Testis (tissue), 3 donors: ENCODE data around the gene JPT1. TPM values are rescaled to one million over a fixed set of nuclear protein-coding genes. Genes with fewer than 3 reads are reported as not detected.

Experiments
- DNase-seq: peaks from one replicate; pipeline ENCODE4 v3.0.0-alpha.2; 2019
- H3K27ac ChIP-seq, 2 donors: fragments of 200-600 bp; sonication (generic); one replicate each; pipeline ENCODE4 v1.5.1; 2019
- H3K27me3 ChIP-seq: fragments of 200-600 bp; sonication (generic); one replicate; pipeline ENCODE4 v1.5.1; 2019
- H3K36me3 ChIP-seq: fragments of 200-600 bp; sonication (generic); one replicate; pipeline ENCODE4 v1.5.1; 2017; ENCODE audit warnings: low read depth; ENCODE audit errors: missing control alignments
- H3K4me1 ChIP-seq: fragments of 200-600 bp; sonication (generic); one replicate; pipeline ENCODE4 v1.5.1; 2019
- H3K4me3 ChIP-seq, 2 donors: fragments of 200-600 bp; sonication (generic); one replicate each; pipeline ENCODE4 v1.5.1; 2017 to 2019
- H3K9me3 ChIP-seq: fragments of 200-600 bp; sonication (generic); one replicate; pipeline ENCODE4 v1.5.1; 2017
- CTCF ChIP-seq, 3 experiments: fragments of 450-650 bp in 2 of 3; fragments of 200-600 bp in 1 of 3; sonication (generic) in 1 of 3; IDR thresholded peaks; one replicate each; pipeline ENCODE4 v1.5.1; 2016 to 2019; ENCODE audit warnings: antibody characterized with exemption in 3 of 3, mild to moderate bottlenecking in 2 of 3, moderate library complexity in 1 of 3
- POLR2A ChIP-seq: fragments of 450-650 bp; IDR thresholded peaks from one replicate; pipeline ENCODE4 v1.6.1; 2017; ENCODE audit warnings: antibody characterized with exemption, mild to moderate bottlenecking, moderate library complexity
- WGBS, 2 donors: methylation state at CpG; one replicate each; pipeline ENCODE4 v1.1.5; 2018; 5-methylcytosine and 5-hydroxymethylcytosine counted together
- intact Hi-C: fragments of 100-400 bp; cut with DNase I; formaldehyde crosslinking; loops from one replicate; pipeline ENCODE4 v1.15.1; 2023; ENCODE audit warnings: low total_unique reads
- polyA plus RNA-seq: library from polyadenylated mRNA; stranded (reverse); fragments of 350-450 nt; fragmentation: Illumina TruSeq; extraction: RNeasy Lipid Tissue Mini Kit (QIAGEN cat#74804); gene quantifications from one replicate; pipeline ENCODE4 v1.2.3, GENCODE V29; 2014; ENCODE audit warnings: low read depth, low replicate concordance; ENCODE audit not compliant: insufficient read depth
- total RNA-seq, 2 donors: library from RNA; depleted of rRNA; stranded (reverse); fragments of >200 nt; gene quantifications; one replicate each; pipeline ENCODE4 v1.2.3, GENCODE V29; 2016

Gene JPT1
- total and polyA plus RNA-seq, 3 donors from 2014 or later = 234 to 758 (median 371) TPM

- H3K36me3 ChIP-seq = no peaks in the 10 kb centered on the region
- no peaks in the 10 kb centered on the region for H3K9me3 ChIP-seq
- no peak for TF ChIP-seq CTCF (IDR thresholded peaks at IDR 0.05)
- no peak for TF ChIP-seq POLR2A
- WGBS, 2 donors = 85 to 98% methylated on average over 8 of the region's 8 CpGs
- DNase-seq = no peak
- H3K27ac ChIP-seq = no peak overlapping the region
- intact Hi-C loops = no loop called here
- H3K4me3 ChIP-seq = no peak overlapping the region
- H3K4me1 ChIP-seq = peaks cover 2% of the 10 kb centered on the region
- no peaks in the 10 kb centered on the region for H3K27me3 ChIP-seq
These were observed 27.4 kb downstream of the JPT1 start for GRCh38 chr17:75126954-75127353.

- H3K4me1 ChIP-seq = no peaks in the 10 kb centered on the region
- DNase-seq = no peak
- 60 to 65% methylated on average over 3 of the region's 3 CpGs for WGBS, 2 donors
- H3K36me3 ChIP-seq = no peaks in the 10 kb centered on the region
- intact Hi-C loops = no loop called here
- H3K4me3 ChIP-seq = no peak overlapping the region
- no peaks in the 10 kb centered on the region for H3K27me3 ChIP-seq
- no peak overlapping the region for H3K27ac ChIP-seq
- H3K9me3 ChIP-seq = no peaks in the 10 kb centered on the region
- TF ChIP-seq CTCF (IDR thresholded peaks at IDR 0.05) = no peak
- TF ChIP-seq POLR2A = no peak
These were observed 28.3 kb downstream of the JPT1 start for GRCh38 chr17:75125984-75126383.

GRCh38 chr17:75124819-75125162 lies 29.5 kb downstream of the JPT1 start:
- H3K27ac ChIP-seq = no peak overlapping the region
- 96 to 100% methylated on average over 4 of the region's 4 CpGs for WGBS, 2 donors
- no peaks in the 10 kb centered on the region for H3K4me1 ChIP-seq
- DNase-seq = no peak
- no peak for TF ChIP-seq POLR2A
- no peak for TF ChIP-seq CTCF (IDR thresholded peaks at IDR 0.05)
- H3K36me3 ChIP-seq = no peaks in the 10 kb centered on the region
- H3K4me3 ChIP-seq = no peak overlapping the region
- no peaks in the 10 kb centered on the region for H3K9me3 ChIP-seq
- intact Hi-C loops = no loop called here
- no peaks in the 10 kb centered on the region for H3K27me3 ChIP-seq

GRCh38 chr17:75124041-75124818 lies 30.1 kb downstream of the JPT1 start:
- H3K9me3 ChIP-seq = no peaks in the 10 kb centered on the region
- H3K4me1 ChIP-seq = no peaks in the 10 kb centered on the region
- no peak overlapping the region for H3K27ac ChIP-seq
- no peaks in the 10 kb centered on the region for H3K36me3 ChIP-seq
- intact Hi-C loops = no loop called here
- TF ChIP-seq CTCF (IDR thresholded peaks at IDR 0.05) = no peak
- no peak for TF ChIP-seq POLR2A
- no peaks in the 10 kb centered on the region for H3K27me3 ChIP-seq
- no peak overlapping the region for H3K4me3 ChIP-seq
- 80 to 88% methylated on average over 15 to 19 of the region's 19 CpGs for WGBS, 2 donors
- DNase-seq = no peak

- no peak overlapping the region for H3K27ac ChIP-seq
- no peak for TF ChIP-seq POLR2A
- no peak for TF ChIP-seq CTCF (IDR thresholded peaks at IDR 0.05)
- H3K27me3 ChIP-seq = no peaks in the 10 kb centered on the region
- peaks cover 9% of the 10 kb centered on the region for H3K4me1 ChIP-seq
- intact Hi-C loops = loop anchor here (10.0 kb wide), 2 partner anchors 86 to 154 kb away; partner anchors contain the start of gene NUP85
- H3K36me3 ChIP-seq = no peaks in the 10 kb centered on the region
- H3K9me3 ChIP-seq = no peaks in the 10 kb centered on the region
- no peak for DNase-seq
- no peak overlapping the region for H3K4me3 ChIP-seq
- WGBS, 2 donors = 88 to 91% methylated on average over 6 to 14 of the region's 14 CpGs
These were observed 36.0 kb downstream of the JPT1 start for GRCh38 chr17:75118307-75118706.
